Lower leg skin (tissue), 4 donors: Measurements from ENCODE around the gene KLHL4. TPM values are rescaled to one million over a fixed set of nuclear protein-coding genes. Genes with fewer than 3 reads are reported as not detected.
"Not testable (repeated sequence)": the region's sequence is repeated elsewhere in the genome, so short reads cannot be mapped to it uniquely, and the experiment has no call there.

ENCODE experiments used
- DNase-seq, 2 donors: peaks; one replicate each; pipeline ENCODE4 v3.0.0-alpha.2; 2019; ENCODE audit warnings: low spot score in 2 of 2
- H3K4me3 ChIP-seq: fragments of 200-600 bp; sonication (generic); 2 replicates; pipeline ENCODE4 v1.5.1; 2017; ENCODE audit warnings: mild to moderate bottlenecking, low read depth; ENCODE audit not compliant: poor library complexity, severe bottlenecking
- POLR2A ChIP-seq, 2 donors: fragments of 450-650 bp; IDR thresholded peaks; one replicate each; pipeline ENCODE4 v1.6.1; 2016 to 2017; ENCODE audit warnings: antibody characterized with exemption in 2 of 2, mild to moderate bottlenecking in 1 of 2, moderate library complexity in 1 of 2
- WGBS, 2 donors: methylation state at CpG; one replicate each; pipeline ENCODE4 v1.1.5; 2018; 5-methylcytosine and 5-hydroxymethylcytosine counted together
- intact Hi-C: fragments of 100-400 bp; cut with DNase I; formaldehyde crosslinking; loops from one replicate; pipeline ENCODE4 v1.15.0; 2023; ENCODE audit warnings: low total_unique reads
- total RNA-seq, 4 donors: library from RNA; depleted of rRNA; stranded (reverse); fragments of >200 nt; gene quantifications; one replicate each; pipeline ENCODE4 v1.1.0, GENCODE V29; 2016
- TF ChIP-seq, protein P1 (sequence below), 3 donors: fragments of 450-650 bp; IDR thresholded peaks; one replicate each; pipeline ENCODE4 v1.5.1; 2016; ENCODE audit warnings: antibody characterized with exemption in 3 of 3, mild to moderate bottlenecking in 3 of 3, moderate library complexity in 2 of 3

The KLHL4 gene
- total RNA-seq, 4 donors from 2014 or later, result 0.16 to 0.34 (median 0.30) TPM; not detected in 1

DNA sequence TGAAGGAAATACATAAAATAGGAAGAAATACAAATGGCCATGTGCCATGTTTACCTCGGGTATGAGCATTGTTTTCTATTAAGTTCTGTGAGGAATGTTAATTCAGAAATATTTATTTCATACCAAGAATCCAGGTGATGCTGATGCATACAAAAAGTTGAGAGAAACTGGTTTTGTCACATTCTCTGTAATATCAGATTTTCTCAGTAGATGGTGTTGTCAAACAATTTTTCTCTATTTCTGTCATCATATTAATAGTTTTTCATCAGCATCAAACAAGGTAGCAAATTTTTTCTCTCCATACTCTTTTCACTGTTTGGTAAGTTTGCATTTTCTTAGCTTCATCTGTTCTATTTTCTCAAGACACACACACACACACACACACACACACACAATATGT is 179.8 kb downstream of the KLHL4 start:
- DNase-seq, result no peak
- H3K4me3 ChIP-seq, result no peak overlapping the region
- TF ChIP-seq POLR2A (IDR thresholded peaks at IDR 0.05), result no peak
- TF ChIP-seq, protein P1, sequence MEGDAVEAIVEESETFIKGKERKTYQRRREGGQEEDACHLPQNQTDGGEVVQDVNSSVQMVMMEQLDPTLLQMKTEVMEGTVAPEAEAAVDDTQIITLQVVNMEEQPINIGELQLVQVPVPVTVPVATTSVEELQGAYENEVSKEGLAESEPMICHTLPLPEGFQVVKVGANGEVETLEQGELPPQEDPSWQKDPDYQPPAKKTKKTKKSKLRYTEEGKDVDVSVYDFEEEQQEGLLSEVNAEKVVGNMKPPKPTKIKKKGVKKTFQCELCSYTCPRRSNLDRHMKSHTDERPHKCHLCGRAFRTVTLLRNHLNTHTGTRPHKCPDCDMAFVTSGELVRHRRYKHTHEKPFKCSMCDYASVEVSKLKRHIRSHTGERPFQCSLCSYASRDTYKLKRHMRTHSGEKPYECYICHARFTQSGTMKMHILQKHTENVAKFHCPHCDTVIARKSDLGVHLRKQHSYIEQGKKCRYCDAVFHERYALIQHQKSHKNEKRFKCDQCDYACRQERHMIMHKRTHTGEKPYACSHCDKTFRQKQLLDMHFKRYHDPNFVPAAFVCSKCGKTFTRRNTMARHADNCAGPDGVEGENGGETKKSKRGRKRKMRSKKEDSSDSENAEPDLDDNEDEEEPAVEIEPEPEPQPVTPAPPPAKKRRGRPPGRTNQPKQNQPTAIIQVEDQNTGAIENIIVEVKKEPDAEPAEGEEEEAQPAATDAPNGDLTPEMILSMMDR (IDR thresholded peaks at IDR 0.05), result no peak
- intact Hi-C loops, result no loop called here
- WGBS, 2 donors, result 38 to 60% methylated on average over 1 of the region's 1 CpG

DNA sequence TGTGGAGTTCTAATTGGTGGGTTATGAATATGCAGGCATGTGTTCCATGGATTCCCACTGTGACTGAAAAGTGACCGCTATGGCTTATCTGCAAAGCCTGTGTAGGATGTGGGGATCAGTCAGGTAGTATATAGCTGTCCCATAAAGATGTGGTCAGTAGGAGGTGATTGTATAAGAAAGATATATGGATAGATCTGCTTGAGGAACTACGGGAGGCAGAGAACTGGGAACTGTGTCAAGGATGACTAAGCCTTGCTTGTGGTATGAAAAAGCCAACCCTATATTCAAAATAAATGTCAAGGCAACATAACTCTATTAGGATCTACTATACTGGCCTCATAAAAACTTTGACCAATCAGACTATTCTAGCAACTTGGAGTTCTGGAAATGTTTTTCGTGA is 185.2 kb downstream of the KLHL4 start:
- 65 to 69% methylated on average over 3 of the region's 3 CpGs for WGBS, 2 donors
- no peak for DNase-seq
- intact Hi-C loops, result no loop called here
- H3K4me3 ChIP-seq, result no peak overlapping the region
- TF ChIP-seq, protein P1 (IDR thresholded peaks at IDR 0.05), result no peak
- TF ChIP-seq POLR2A (IDR thresholded peaks at IDR 0.05), result no peak

DNA sequence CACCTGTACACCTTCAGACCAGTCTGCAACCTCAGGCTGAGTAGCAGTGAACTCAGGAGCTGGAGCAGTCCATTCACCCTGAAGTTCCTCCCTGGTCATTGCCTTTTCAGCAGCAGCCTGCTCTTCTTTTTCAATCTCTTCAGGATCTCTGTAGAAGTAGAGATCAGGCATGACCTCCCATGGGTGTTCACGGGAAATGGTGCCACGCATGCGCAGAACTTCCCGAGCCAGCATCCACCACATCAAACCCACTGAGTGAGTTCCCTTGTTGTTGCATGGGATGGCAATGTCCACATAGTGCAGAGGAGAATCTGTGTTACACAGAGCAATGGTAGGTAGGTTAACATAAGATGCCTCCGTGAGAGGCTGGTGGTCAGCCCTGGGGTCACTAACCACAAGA is 185.9 kb downstream of the KLHL4 start:
- intact Hi-C loops, DNase-seq, H3K4me3 ChIP-seq: not testable (repeated sequence)
- WGBS, 2 donors, result 87 to 96% methylated on average over 3 to 5 of the region's 5 CpGs

DNA sequence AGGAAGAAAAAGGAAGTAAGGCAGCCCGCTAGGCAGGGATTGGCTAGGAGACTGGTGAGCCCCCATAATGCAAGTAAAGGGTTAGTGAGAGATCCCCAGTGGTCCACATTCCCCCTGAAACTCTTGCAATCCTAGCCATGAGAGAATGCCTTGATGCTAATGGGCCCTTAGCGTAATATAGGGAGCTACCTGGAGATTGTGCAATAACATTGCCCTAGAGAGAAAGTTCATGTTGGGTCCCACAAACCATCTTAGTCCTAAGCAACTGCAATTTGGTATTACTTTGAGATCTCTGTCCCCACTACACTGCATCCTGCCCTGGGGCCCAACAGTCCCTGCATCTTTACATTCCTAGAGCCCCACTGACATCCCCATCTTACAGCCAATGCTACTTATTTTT is 188.5 kb downstream of the KLHL4 start:
- DNase-seq, result no peak
- H3K4me3 ChIP-seq, result no peak overlapping the region
- intact Hi-C loops, result no loop called here
- no peak for TF ChIP-seq POLR2A (IDR thresholded peaks at IDR 0.05)
- TF ChIP-seq, protein P1 (IDR thresholded peaks at IDR 0.05), result no peak
- WGBS, 2 donors, result 82 to 88% methylated on average over 2 of the region's 2 CpGs

DNA sequence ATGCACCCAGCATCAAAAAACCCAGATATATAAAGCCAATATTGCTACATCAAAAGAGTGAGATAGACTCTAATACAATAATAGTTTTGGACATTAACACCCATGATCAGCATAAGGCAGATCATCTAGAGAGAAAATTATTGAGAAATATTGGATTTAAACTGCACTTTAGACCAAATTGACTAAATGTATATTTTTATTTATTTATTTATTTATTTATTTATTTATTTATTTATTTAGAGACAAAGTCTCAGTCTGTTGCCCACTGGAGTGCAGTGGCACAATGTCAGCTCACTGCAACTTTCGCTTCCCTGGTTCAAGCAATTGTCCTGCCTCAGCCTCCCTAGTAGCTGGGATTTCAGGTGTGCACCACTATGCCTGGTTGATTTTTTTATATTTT is 193.0 kb downstream of the KLHL4 start:
- WGBS, 2 donors, result 88 to 95% methylated on average over 1 of the region's 1 CpG
- H3K4me3 ChIP-seq, result no peak overlapping the region
- intact Hi-C loops, result no loop called here
- DNase-seq, result no peak
- no peak for TF ChIP-seq POLR2A (IDR thresholded peaks at IDR 0.05)
